ENCODE results near the gene RAD9B.

GRCh38 chr12:110466791-110467190 is 35.3 kb upstream of the RAD9B start:
- TF ChIP-seq CTCF (IDR thresholded peaks at IDR 0.05) (no peak), POLR2A (IDR thresholded peaks at IDR 0.05; ENCODE audit: low read depth) (no peak), EP300 (IDR thresholded peaks at IDR 0.05) (no peak), POLR2AphosphoS5 (IDR thresholded peaks at IDR 0.05) (no peak)

Measured in esophagus muscularis mucosa (tissue), 4 donors.